BE2C (cell line): ENCODE data around the gene DOCK9.

ENCODE experiments used
- DNase-seq: peaks from one replicate; pipeline ENCODE4 v3.0.0-alpha.2; 2020
- H3K27me3 ChIP-seq: fragments of 250-450 bp; sonication (Bioruptor Pico); 2 replicates; pipeline ENCODE4 v1.5.1; 2020; ENCODE audit warnings: mild to moderate bottlenecking
- H3K36me3 ChIP-seq: fragments of 250-450 bp; sonication (Bioruptor Pico); 2 replicates; pipeline ENCODE4 v1.5.1; 2020; ENCODE audit warnings: mild to moderate bottlenecking
- H3K4me1 ChIP-seq: fragments of 250-450 bp; sonication (Bioruptor Pico); 2 replicates; pipeline ENCODE4 v1.5.1; 2020
- H3K4me3 ChIP-seq: 2 replicates; pipeline ENCODE4 v1.5.1; 2011; ENCODE audit warnings: low read depth, low read length
- H3K9me3 ChIP-seq: fragments of 250-450 bp; sonication (Bioruptor Pico); 2 replicates; pipeline ENCODE4 v1.5.1; 2020
- TF ChIP-seq, protein P1 (sequence below): IDR thresholded peaks from 2 replicates; pipeline ENCODE4 v1.5.1; 2012; ENCODE audit warnings: mild to moderate bottlenecking, low read depth, low read length

Gene DOCK9

DNA sequence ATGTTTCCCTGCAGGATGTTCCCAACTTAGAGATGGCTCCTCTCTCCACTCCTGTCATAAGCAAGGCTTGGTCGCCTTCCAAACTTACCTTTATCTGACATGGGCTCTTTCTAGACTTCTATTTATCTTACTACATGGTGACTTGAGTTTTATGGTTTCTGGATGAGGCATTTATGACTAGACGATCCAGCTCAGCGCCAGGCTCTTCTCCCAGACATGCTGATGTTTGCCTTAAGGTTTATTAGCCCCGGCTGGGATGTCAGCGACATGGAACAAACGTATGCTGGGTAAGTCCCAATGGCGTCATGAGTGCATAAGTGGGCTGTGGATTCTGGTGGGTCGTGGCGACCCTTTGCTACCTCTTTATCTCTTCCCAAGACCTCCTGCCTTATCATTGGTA lies 185.5 kb downstream of the DOCK9 start:
- H3K4me3 ChIP-seq: no peak overlapping the region
- no peaks in the 10 kb centered on the region; the same call in 1 of the 2 replicates for H3K4me1 ChIP-seq
- no peaks in the 10 kb centered on the region for H3K36me3 ChIP-seq
- no peaks in the 10 kb centered on the region for H3K27me3 ChIP-seq
- no peak for DNase-seq
- TF ChIP-seq, protein P1, sequence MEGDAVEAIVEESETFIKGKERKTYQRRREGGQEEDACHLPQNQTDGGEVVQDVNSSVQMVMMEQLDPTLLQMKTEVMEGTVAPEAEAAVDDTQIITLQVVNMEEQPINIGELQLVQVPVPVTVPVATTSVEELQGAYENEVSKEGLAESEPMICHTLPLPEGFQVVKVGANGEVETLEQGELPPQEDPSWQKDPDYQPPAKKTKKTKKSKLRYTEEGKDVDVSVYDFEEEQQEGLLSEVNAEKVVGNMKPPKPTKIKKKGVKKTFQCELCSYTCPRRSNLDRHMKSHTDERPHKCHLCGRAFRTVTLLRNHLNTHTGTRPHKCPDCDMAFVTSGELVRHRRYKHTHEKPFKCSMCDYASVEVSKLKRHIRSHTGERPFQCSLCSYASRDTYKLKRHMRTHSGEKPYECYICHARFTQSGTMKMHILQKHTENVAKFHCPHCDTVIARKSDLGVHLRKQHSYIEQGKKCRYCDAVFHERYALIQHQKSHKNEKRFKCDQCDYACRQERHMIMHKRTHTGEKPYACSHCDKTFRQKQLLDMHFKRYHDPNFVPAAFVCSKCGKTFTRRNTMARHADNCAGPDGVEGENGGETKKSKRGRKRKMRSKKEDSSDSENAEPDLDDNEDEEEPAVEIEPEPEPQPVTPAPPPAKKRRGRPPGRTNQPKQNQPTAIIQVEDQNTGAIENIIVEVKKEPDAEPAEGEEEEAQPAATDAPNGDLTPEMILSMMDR: no peak
- H3K9me3 ChIP-seq: no peaks in the 10 kb centered on the region

DNA sequence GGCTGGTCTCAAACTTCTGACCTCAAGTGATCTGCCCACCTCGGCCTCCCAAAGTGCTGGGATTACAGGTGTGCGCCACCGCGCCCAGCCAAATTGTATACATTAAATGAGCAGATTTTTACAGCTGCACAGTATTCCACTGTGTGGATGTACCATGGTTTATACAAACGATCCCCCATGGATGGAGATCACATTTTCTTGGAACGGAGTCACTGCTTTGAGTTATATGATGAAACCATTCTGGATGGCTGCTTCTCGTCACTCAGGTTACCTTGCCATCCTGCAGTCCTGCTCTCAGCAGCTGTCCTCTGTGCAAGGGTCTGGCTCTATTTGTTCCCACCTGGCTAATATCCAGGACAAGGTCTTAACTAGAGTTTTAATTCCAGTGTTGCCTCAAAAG lies 186.3 kb downstream of the DOCK9 start:
- Histone ChIP-seq H3K36me3 (no peaks in the 10 kb centered on the region), H3K4me3 (no peak overlapping the region), H3K27me3 (no peaks in the 10 kb centered on the region), H3K4me1 (no peaks in the 10 kb centered on the region; the same call in 1 of the 2 replicates), H3K9me3 (no peaks in the 10 kb centered on the region)
- TF ChIP-seq, protein P1: no peak
- DNase-seq: no peak

DNA sequence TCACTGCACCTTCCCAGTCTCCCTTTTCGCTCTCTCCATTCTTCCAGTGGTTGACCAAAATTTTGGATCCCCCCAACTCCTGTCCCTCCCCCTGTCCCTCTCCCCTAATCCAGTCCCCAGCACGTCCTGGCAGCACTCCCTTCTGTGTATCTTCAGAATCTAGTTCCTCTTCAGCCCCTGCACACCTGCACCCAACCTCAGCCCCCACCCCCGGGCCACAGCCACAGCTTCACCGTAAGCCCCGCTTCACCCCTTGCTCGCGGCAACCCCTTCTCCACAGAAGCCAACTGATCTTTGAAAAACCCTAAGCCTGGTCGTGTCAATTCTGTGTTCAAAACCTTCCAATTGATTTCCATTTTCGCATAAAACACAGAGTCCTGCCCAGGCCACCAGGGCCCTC lies 189.9 kb downstream of the DOCK9 start:
- Histone ChIP-seq H3K9me3 (no peaks in the 10 kb centered on the region), H3K36me3 (no peaks in the 10 kb centered on the region), H3K4me3 (no peak overlapping the region), H3K4me1 (no peaks in the 10 kb centered on the region), H3K27me3 (no peaks in the 10 kb centered on the region)
- TF ChIP-seq, protein P1: no peak
- no peak for DNase-seq

DNA sequence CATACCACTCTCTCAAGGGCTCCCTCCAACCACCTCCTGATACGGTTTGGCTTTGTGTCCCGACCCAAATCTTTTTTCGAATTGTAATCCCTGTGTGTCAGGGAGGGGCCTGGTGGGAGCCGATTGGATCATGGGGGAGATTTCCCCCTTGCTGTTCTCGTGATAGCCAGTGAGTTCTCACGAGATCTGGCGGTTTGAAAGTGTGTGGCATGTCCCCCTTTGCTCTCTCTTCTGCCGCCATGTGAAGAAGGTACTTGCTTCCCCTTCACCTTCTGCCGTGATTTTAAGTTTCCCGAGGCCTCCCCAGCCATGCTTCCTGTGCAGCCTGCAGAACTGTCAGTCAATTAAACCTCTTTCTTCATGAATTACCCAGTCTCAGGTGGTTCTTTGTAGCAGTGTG lies 190.7 kb downstream of the DOCK9 start:
- Histone ChIP-seq H3K27me3 (no peaks in the 10 kb centered on the region; the same call in 1 of the 2 replicates), H3K9me3 (no peaks in the 10 kb centered on the region), H3K4me1 (no peaks in the 10 kb centered on the region), H3K36me3 (no peaks in the 10 kb centered on the region), H3K4me3 (no peak overlapping the region)
- DNase-seq: no peak
- TF ChIP-seq, protein P1: no peak

DNA sequence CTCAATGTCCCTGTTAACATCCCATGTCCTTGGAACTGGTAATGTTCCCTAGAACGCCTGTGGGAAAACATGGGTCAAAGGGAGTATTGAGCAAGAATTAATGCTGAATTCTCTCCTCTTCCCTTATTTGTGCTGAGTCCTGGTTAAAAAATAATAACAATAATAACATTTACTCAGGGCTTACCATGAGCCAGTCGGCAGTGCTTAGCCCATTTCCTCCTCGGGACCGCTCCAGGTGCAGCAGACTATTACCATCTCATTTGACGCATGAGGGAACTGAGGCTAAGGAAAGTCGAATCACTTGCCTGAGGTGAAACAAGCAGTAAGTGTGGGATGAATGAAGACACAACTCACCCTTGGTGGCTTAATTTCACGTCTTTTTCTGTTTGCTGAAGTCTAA lies 191.8 kb downstream of the DOCK9 start:
- TF ChIP-seq, protein P1: no peak
- H3K27me3 ChIP-seq: no peaks in the 10 kb centered on the region; the same call in 1 of the 2 replicates
- no peak overlapping the region for H3K4me3 ChIP-seq
- H3K36me3 ChIP-seq: no peaks in the 10 kb centered on the region
- DNase-seq: no peak
- no peaks in the 10 kb centered on the region for H3K4me1 ChIP-seq
- H3K9me3 ChIP-seq: no peaks in the 10 kb centered on the region

DNA sequence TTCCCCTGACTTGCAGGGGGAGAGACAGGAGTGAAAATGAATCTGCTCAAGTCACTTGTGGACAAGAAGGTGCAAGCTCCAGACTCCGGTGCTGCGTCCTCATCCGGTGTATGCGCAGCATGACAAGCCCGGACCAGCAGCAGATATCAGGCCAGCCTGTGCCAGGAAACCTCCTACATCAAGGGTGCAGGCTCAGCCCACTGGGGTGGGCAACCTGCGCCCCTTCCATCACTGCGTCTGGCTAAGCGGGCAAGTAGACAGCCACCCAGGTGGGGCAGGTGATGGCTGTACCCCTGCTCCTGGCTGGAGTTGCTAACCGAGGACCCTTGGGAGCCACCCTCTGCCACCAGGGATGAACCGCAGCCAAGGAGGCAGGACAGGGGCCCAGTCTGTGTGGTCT lies 192.5 kb downstream of the DOCK9 start:
- no peaks in the 10 kb centered on the region for H3K36me3 ChIP-seq
- H3K4me1 ChIP-seq: no peaks in the 10 kb centered on the region
- TF ChIP-seq, protein P1: no peak
- no peak for DNase-seq
- no peaks in the 10 kb centered on the region for H3K9me3 ChIP-seq
- H3K4me3 ChIP-seq: no peak overlapping the region
- H3K27me3 ChIP-seq: no peaks in the 10 kb centered on the region; the same call in 1 of the 2 replicates
